Peyer's patch (tissue), 4 donors: ENCODE results near the gene PTCD2.

Experiments
- CTCF ChIP-seq, 6 experiments: fragments of 450-650 bp in 4 of 6; fragments of 200-600 bp in 2 of 6; sonication (generic) in 1 of 6; IDR thresholded peaks; one replicate each; pipeline ENCODE4 v1.5.1; 2017 to 2019; ENCODE audit warnings: antibody characterized with exemption in 6 of 6, mild to moderate bottlenecking in 3 of 6, moderate library complexity in 1 of 6
- POLR2A ChIP-seq, 2 donors: fragments of 450-650 bp; IDR thresholded peaks; one replicate each; pipeline ENCODE4 v1.5.1; 2017; ENCODE audit warnings: antibody characterized with exemption in 2 of 2, mild to moderate bottlenecking in 2 of 2, moderate library complexity in 2 of 2

DNA sequence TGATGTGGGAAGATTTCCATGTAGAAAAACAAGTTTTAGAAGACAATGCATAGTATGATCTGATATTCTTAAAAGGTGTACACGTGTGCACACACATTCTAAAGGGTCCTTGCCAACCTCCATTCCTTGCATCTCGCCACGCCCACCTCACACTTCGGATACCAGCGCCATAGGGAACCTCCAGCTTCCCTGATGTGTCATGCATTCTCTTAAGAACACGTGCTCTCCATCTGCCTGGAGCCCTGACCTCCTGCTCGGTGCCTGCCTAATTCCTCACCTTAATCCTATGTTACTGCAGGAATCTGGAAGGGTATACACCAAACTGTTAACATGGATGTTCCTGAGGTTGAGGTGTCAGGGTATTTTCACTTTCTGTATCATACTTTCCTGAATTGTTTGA, 63.1 kb downstream of the PTCD2 start:
- TF ChIP-seq CTCF (IDR thresholded peaks at IDR 0.05) = no peak
- TF ChIP-seq POLR2A (IDR thresholded peaks at IDR 0.05) = no peak
